ENCODE measurements around the gene PIP4K2B. TPM values are rescaled to one million over a fixed set of nuclear protein-coding genes. Genes with fewer than 3 reads are reported as not detected.
A peak's percentile ranks its signal among the peaks of the same experiment; 100 is the strongest.

PIP4K2B gene
- total RNA-seq, 4 donors from 2014 or later, result 19.5 to 45.4 (median 33.6) TPM

GRCh38 chr17:38743556-38744171, 55.7 kb downstream of the PIP4K2B start:
- no peak for TF ChIP-seq POLR2A (IDR thresholded peaks at IDR 0.05)
- no peak for TF ChIP-seq CTCF (IDR thresholded peaks at IDR 0.05)
- intact Hi-C loops (cut with DNase I; ENCODE audit: low total_unique reads), result no loop called here
- no peak overlapping the region for H3K4me3 ChIP-seq (ENCODE audit: low read depth, poor library complexity, severe bottlenecking)
- DNase-seq (ENCODE audit: low spot score in 2 of 2), result no peak
- 86 to 88% methylated on average over 4 of the region's 4 CpGs for WGBS, 2 donors

GRCh38 chr17:38742411-38743308, 56.7 kb downstream of the PIP4K2B start:
- intact Hi-C loops (cut with DNase I; ENCODE audit: low total_unique reads), result no loop called here
- WGBS, 2 donors, result 33 to 43% methylated on average over 21 to 22 of the region's 22 CpGs
- H3K4me3 ChIP-seq (ENCODE audit: low read depth, poor library complexity, severe bottlenecking), result no peak overlapping the region
- TF ChIP-seq POLR2A (IDR thresholded peaks at IDR 0.05) (no peak), CTCF (IDR thresholded peaks at IDR 0.05) (no peak)
- DNase-seq (ENCODE audit: low spot score in 2 of 2), result peak in 1 of 2 donors; percentile 67

- no peak for TF ChIP-seq POLR2A (IDR thresholded peaks at IDR 0.05)
- TF ChIP-seq CTCF (IDR thresholded peaks at IDR 0.05), result no peak
- no peak overlapping the region for H3K4me3 ChIP-seq (ENCODE audit: low read depth, poor library complexity, severe bottlenecking)
- intact Hi-C loops (cut with DNase I; ENCODE audit: low total_unique reads), result no loop called here
- DNase-seq (ENCODE audit: low spot score in 2 of 2), result no peak
- WGBS, 2 donors, result 21 to 26% methylated on average over 7 of the region's 7 CpGs
Measured at GRCh38 chr17:38741921-38742410, 57.4 kb downstream of the PIP4K2B start.

GRCh38 chr17:38741461-38741860, 57.9 kb downstream of the PIP4K2B start:
- intact Hi-C loops (cut with DNase I; ENCODE audit: low total_unique reads), result no loop called here
- H3K4me3 ChIP-seq (ENCODE audit: low read depth, poor library complexity, severe bottlenecking), result no peak overlapping the region
- no peak for DNase-seq (ENCODE audit: low spot score in 2 of 2)
- WGBS, 2 donors, result 59 to 66% methylated on average over 5 of the region's 5 CpGs
- TF ChIP-seq POLR2A (IDR thresholded peaks at IDR 0.05) (no peak), CTCF (IDR thresholded peaks at IDR 0.05) (no peak)

- no peak overlapping the region for H3K4me3 ChIP-seq (ENCODE audit: low read depth, poor library complexity, severe bottlenecking)
- TF ChIP-seq POLR2A (IDR thresholded peaks at IDR 0.05) (no peak), CTCF (IDR thresholded peaks at IDR 0.05) (no peak)
- no peak for DNase-seq (ENCODE audit: low spot score in 2 of 2)
- intact Hi-C loops (cut with DNase I; ENCODE audit: low total_unique reads), result no loop called here
- 70 to 85% methylated on average over 4 of the region's 4 CpGs for WGBS, 2 donors
Measured at GRCh38 chr17:38740806-38741205, 58.5 kb downstream of the PIP4K2B start.

Data from lower leg skin (tissue), 4 donors.